K562 (cell line): ENCODE measurements around the gene TYW5. TPM values are rescaled to one million over a fixed set of nuclear protein-coding genes. Genes with fewer than 3 reads are reported as not detected.

ENCODE experiments used
- ATF2 ChIP-seq: sonication (generic); formaldehyde crosslinking; IDR thresholded peaks from 2 replicates; pipeline ENCODE4 v1.8.1; 2022; ENCODE audit warnings: missing genetic modification reagents
- CSDE1 ChIP-seq, 2 experiments: fragments of 450-650 bp; IDR thresholded peaks; 2 replicates each; pipeline ENCODE4 v1.6.1; 2016; ENCODE audit warnings: mild to moderate bottlenecking in 1 of 2
- ELF2 ChIP-seq: fragments of 250-450 bp; sonication (Bioruptor Pico); IDR thresholded peaks from 2 replicates; pipeline ENCODE4 v1.5.0; 2021; ENCODE audit warnings: mild to moderate bottlenecking
- EP400 ChIP-seq: fragments of 450-650 bp; IDR thresholded peaks from 2 replicates; pipeline ENCODE4 v1.6.1; 2017; ENCODE audit warnings: antibody characterized with exemption, mild to moderate bottlenecking, moderate library complexity
- ETV1 ChIP-seq: fragments of 450-650 bp; conservative IDR thresholded peaks from 2 replicates; pipeline ENCODE4 v1.6.1; 2016; ENCODE audit warnings: missing genetic modification characterization, control low read depth, low read depth, missing compliant biosample characterization
- FIP1L1 ChIP-seq: fragments of 200-400 bp; formaldehyde crosslinking; IDR thresholded peaks from 2 replicates; pipeline ENCODE4 v1.6.1; 2018; ENCODE audit warnings: mild to moderate bottlenecking, low read depth, low read length; ENCODE audit not compliant: poor library complexity, severe bottlenecking
- HDAC1 ChIP-seq, 2 experiments: fragments of 450-650 bp; IDR thresholded peaks; 2 replicates each; pipeline ENCODE4 v1.6.1; 2016 to 2017; ENCODE audit warnings: inconsistent platforms in 1 of 2, mild to moderate bottlenecking in 1 of 2, moderate library complexity in 1 of 2
- HDAC3 ChIP-seq: fragments of 450-650 bp; IDR thresholded peaks from 2 replicates; pipeline ENCODE4 v1.6.1; 2018; ENCODE audit warnings: borderline replicate concordance, mild to moderate bottlenecking, moderate library complexity; ENCODE audit not compliant: partially characterized antibody
- HDAC8 ChIP-seq: fragments of 450-650 bp; IDR thresholded peaks from 2 replicates; pipeline ENCODE4 v1.6.1; 2016; ENCODE audit warnings: mild to moderate bottlenecking, missing genetic modification characterization, moderate library complexity, missing compliant biosample characterization
- HMBOX1 ChIP-seq: sonication (generic); IDR thresholded peaks from 2 replicates; pipeline ENCODE4 v1.6.1; 2016
- ILF3 ChIP-seq: fragments of 450-650 bp; IDR thresholded peaks from 2 replicates; pipeline ENCODE4 v1.6.1; 2018; ENCODE audit warnings: antibody characterized with exemption, mild to moderate bottlenecking, moderate library complexity, borderline replicate concordance
- IRF1 ChIP-seq: sonication (generic); formaldehyde crosslinking; IDR thresholded peaks from 2 replicates; pipeline ENCODE4 v1.8.0; 2022; ENCODE audit warnings: missing genetic modification reagents, mild to moderate bottlenecking, borderline replicate concordance
- IRF2 ChIP-seq: sonication (generic); formaldehyde crosslinking; IDR thresholded peaks from 2 replicates; pipeline ENCODE4 v1.8.1; 2022; ENCODE audit warnings: mild to moderate bottlenecking, missing genetic modification reagents
- KDM1A ChIP-seq, 2 experiments: fragments of 450-650 bp; IDR thresholded peaks; 2 replicates each; pipeline ENCODE4 v1.6.1; 2016; ENCODE audit warnings: mild to moderate bottlenecking in 2 of 2
- MCM7 ChIP-seq, 2 experiments: fragments of 450-650 bp; IDR thresholded peaks; 2 replicates each; pipeline ENCODE4 v1.6.1; 2016 to 2018
- MYNN ChIP-seq, 2 experiments: sonication (generic); formaldehyde crosslinking in 1 of 2; IDR thresholded peaks; 2 replicates each; pipeline versions ENCODE4 v1.5.0 to v1.6.1; 2016 to 2020; ENCODE audit warnings: antibody characterized with exemption in 1 of 2, missing genetic modification reagents in 1 of 2
- NCOA2 ChIP-seq, 2 experiments: fragments of 450-650 bp; IDR thresholded peaks; 2 replicates each; pipeline ENCODE4 v1.6.1; 2018; ENCODE audit warnings: mild to moderate bottlenecking in 2 of 2, moderate library complexity in 1 of 2; ENCODE audit not compliant: partially characterized antibody in 2 of 2
- NR2F6 ChIP-seq: fragments of 450-650 bp; formaldehyde crosslinking; IDR thresholded peaks from 2 replicates; pipeline ENCODE4 v1.4.0; 2020; ENCODE audit warnings: mild to moderate bottlenecking
- NRF1 ChIP-seq, 2 experiments: fragments of 450-650 bp; IDR thresholded peaks in 1 of 2; conservative IDR thresholded peaks in 1 of 2; 2 replicates each; pipeline ENCODE4 v1.6.1; 2014; ENCODE audit warnings: mild to moderate bottlenecking in 2 of 2
- POLR3G ChIP-seq: IDR thresholded peaks from 2 replicates; pipeline ENCODE4 v1.6.1; 2011; ENCODE audit not compliant: insufficient read length, insufficient replicate concordance; ENCODE audit errors: extremely low read depth
- RCOR1 ChIP-seq, 2 experiments: IDR thresholded peaks; 2 replicates each; pipeline ENCODE4 v1.6.1; 2012; ENCODE audit warnings: low read depth in 2 of 2, low read length in 2 of 2, borderline replicate concordance in 1 of 2, improper control_type of control experiment in 1 of 2
- SMARCC2 ChIP-seq: fragments of 450-650 bp; IDR thresholded peaks from 2 replicates; pipeline ENCODE4 v1.6.1; 2017; ENCODE audit warnings: antibody characterized with exemption, moderate library complexity, mild to moderate bottlenecking, low read depth
- ZBTB49 ChIP-seq: sonication (generic); formaldehyde crosslinking; IDR thresholded peaks from 2 replicates; pipeline ENCODE4 v1.8.0; 2022; ENCODE audit warnings: missing genetic modification reagents, mild to moderate bottlenecking, borderline replicate concordance
- ZNF184 ChIP-seq: sonication (generic); formaldehyde crosslinking; IDR thresholded peaks from 2 replicates; pipeline ENCODE4 v1.5.0; 2020; ENCODE audit warnings: missing genetic modification reagents
- ZNF764 ChIP-seq: fragments of 250-450 bp; sonication (Bioruptor Pico); IDR thresholded peaks from 2 replicates; pipeline ENCODE4 v1.4.0; 2020; ENCODE audit warnings: low read depth, mild to moderate bottlenecking, moderate library complexity
- ZNF830 ChIP-seq: fragments of 250-450 bp; sonication (Bioruptor Pico); IDR thresholded peaks from 2 replicates; pipeline ENCODE4 v1.5.0; 2021; ENCODE audit warnings: mild to moderate bottlenecking
- polyA plus RNA-seq, 8 experiments: library from polyadenylated mRNA; depleted of rRNA in 4 of 8; stranded (reverse) in 5 of 8; unstranded in 3 of 8; fragments of >200 nt; fragmentation: Nextera tagmentation in 2 of 8; fragmentation: Illumina TruSeq in 1 of 8; extraction: Ambion mirVana in 2 of 8; extraction: Trizol in 1 of 8; gene quantifications; 2 replicates each; pipeline versions ENCODE4 v1.2.1 to v1.2.3, GENCODE V29; 2011 to 2014; ENCODE audit warnings: inconsistent platforms in 1 of 8, missing spikeins in 1 of 8
- total RNA-seq, 7 experiments: library from RNA; depleted of rRNA in 6 of 7; stranded (reverse); fragments of >200 nt in 6 of 7; fragmentation: Illumina TruSeq in 2 of 7; extraction: Trizol in 2 of 7; gene quantifications; 2 replicates each; pipeline versions ENCODE4 v1.2.1 to v1.2.3, GENCODE V29; 2011 to 2021; ENCODE audit warnings: low replicate concordance in 1 of 7

The TYW5 gene
- total and polyA plus RNA-seq, 9 of the 15 experiments (the other 6 are each of a cell fraction or from before 2014, with no cell fraction given): 3.6 to 7.7 (median 4.6) TPM

GRCh38 chr2:199987586-199987985, 32.3 kb upstream of the TYW5 start (continued):
- TF ChIP-seq RCOR1 (IDR thresholded peaks at IDR 0.05; ENCODE audit: borderline replicate concordance in 1 of 2, low read depth in 2 of 2, low read length in 2 of 2) (peak in 1 of 2 experiments; percentile 81; a peak in 2 of 4 replicates), HDAC3 (no peak), MCM7 (IDR thresholded peaks at IDR 0.05) (no peak), IRF1 (CRISPR knock-in tag) (no peak), ELF2 (CRISPR knock-in tag) (no peak), EP400 (no peak), ZNF830 (CRISPR knock-in tag) (no peak), KDM1A (IDR thresholded peaks at IDR 0.05) (peak; percentile 71 to 73), CSDE1 (IDR thresholded peaks at IDR 0.05) (no peak), NR2F6 (CRISPR knock-in tag) (no peak), ILF3 (no peak), FIP1L1 (no peak), ZBTB49 (CRISPR knock-in tag) (no peak), ZNF764 (no peak), MYNN (IDR thresholded peaks at IDR 0.05) (no peak), MYNN (CRISPR knock-in tag; IDR thresholded peaks at IDR 0.05) (no peak), ETV1 (tag) (no peak), ZNF184 (CRISPR knock-in tag) (no peak), NRF1 (conservative IDR thresholded peaks at IDR 0.05 in 1 of 2, IDR thresholded peaks at IDR 0.05 in 1 of 2) (no peak), HDAC1 (IDR thresholded peaks at IDR 0.05) (no peak), POLR3G (no peak), NCOA2 (IDR thresholded peaks at IDR 0.05; ENCODE audit: partially characterized antibody in 2 of 2) (no peak), IRF2 (CRISPR knock-in tag) (no peak), ATF2 (no peak), HMBOX1 (no peak), HDAC8 (tag) (no peak), SMARCC2 (peak; percentile 50; the same call in 1 of the 2 replicates)
